HG03469 (cell line): ENCODE measurements around the gene DERA.
"Not testable (repeated sequence)": the region's sequence is repeated elsewhere in the genome, so short reads cannot be mapped to it uniquely, and the experiment has no call there.

ENCODE experiments used
- ATAC-seq: cut with Tn5 transposase; IDR thresholded peaks from one replicate; pipeline ENCODE4 v1.9.1; 2021; ENCODE audit warnings: mild to moderate bottlenecking, moderate library complexity, moderate number of reproducible peaks; ENCODE audit not compliant: unreplicated experiment

Gene DERA

GRCh38 chr12:15899282-15899870, 11.8 kb upstream of the DERA start:
- no peak for ATAC-seq

- no peak for ATAC-seq
Measured at GRCh38 chr12:15904378-15904920, 6.7 kb upstream of the DERA start.

- no peak for ATAC-seq
Measured at GRCh38 chr12:15910468-15910863, 666 bp upstream of the DERA start.

GRCh38 chr12:15911931-15912330, 799 bp downstream of the DERA start:
- not testable (repeated sequence) for ATAC-seq

GRCh38 chr12:15914131-15914530, 3.0 kb downstream of the DERA start:
- ATAC-seq, result not testable (repeated sequence)

GRCh38 chr12:15918066-15918465, 6.9 kb downstream of the DERA start:
- ATAC-seq, result no peak

- no peak for ATAC-seq
Measured at GRCh38 chr12:15919418-15919817, 8.3 kb downstream of the DERA start.

GRCh38 chr12:15924956-15925355, 13.8 kb downstream of the DERA start:
- no peak for ATAC-seq

- no peak for ATAC-seq
Measured at GRCh38 chr12:15928346-15928745, 17.2 kb downstream of the DERA start.

- ATAC-seq, result no peak
Measured at GRCh38 chr12:15928870-15929571, 17.9 kb downstream of the DERA start.

GRCh38 chr12:15931590-15932053, 20.5 kb downstream of the DERA start:
- peak; percentile 66 for ATAC-seq

GRCh38 chr12:15932327-15932726, 21.2 kb downstream of the DERA start:
- no peak for ATAC-seq

GRCh38 chr12:15932971-15933370, 21.8 kb downstream of the DERA start:
- ATAC-seq, result no peak

- ATAC-seq, result no peak
Measured at GRCh38 chr12:15933751-15934150, 22.6 kb downstream of the DERA start.

GRCh38 chr12:15936751-15937150, 25.6 kb downstream of the DERA start:
- no peak for ATAC-seq

- no peak for ATAC-seq
Measured at GRCh38 chr12:15937902-15938301, 26.8 kb downstream of the DERA start.

GRCh38 chr12:15939111-15939510, 28.0 kb downstream of the DERA start:
- no peak for ATAC-seq

GRCh38 chr12:15942475-15942874, 31.3 kb downstream of the DERA start:
- ATAC-seq, result no peak

- not testable (repeated sequence) for ATAC-seq
Measured at GRCh38 chr12:15943519-15943918, 32.4 kb downstream of the DERA start.

GRCh38 chr12:15948461-15948860, 37.3 kb downstream of the DERA start:
- ATAC-seq, result not testable (repeated sequence)

- no peak for ATAC-seq
Measured at GRCh38 chr12:15955281-15955680, 44.1 kb downstream of the DERA start.

- no peak for ATAC-seq
Measured at GRCh38 chr12:15956010-15956409, 44.9 kb downstream of the DERA start.
